T-helper 22 cell (primary cell): Measurements from ENCODE around the gene NRL.
A peak's percentile ranks its signal among the peaks of the same experiment; 100 is the strongest.

ENCODE experiments used
- DNase-seq: peaks from one replicate; pipeline ENCODE4 v3.0.0-alpha.2; 2020; ENCODE audit warnings: low read depth

NRL gene

GRCh38 chr14:24080888-24081738 is 33.6 kb downstream of the NRL start:
- DNase-seq = peak; percentile 46

GRCh38 chr14:24080142-24080530 is 34.6 kb downstream of the NRL start:
- DNase-seq = no peak

DNA sequence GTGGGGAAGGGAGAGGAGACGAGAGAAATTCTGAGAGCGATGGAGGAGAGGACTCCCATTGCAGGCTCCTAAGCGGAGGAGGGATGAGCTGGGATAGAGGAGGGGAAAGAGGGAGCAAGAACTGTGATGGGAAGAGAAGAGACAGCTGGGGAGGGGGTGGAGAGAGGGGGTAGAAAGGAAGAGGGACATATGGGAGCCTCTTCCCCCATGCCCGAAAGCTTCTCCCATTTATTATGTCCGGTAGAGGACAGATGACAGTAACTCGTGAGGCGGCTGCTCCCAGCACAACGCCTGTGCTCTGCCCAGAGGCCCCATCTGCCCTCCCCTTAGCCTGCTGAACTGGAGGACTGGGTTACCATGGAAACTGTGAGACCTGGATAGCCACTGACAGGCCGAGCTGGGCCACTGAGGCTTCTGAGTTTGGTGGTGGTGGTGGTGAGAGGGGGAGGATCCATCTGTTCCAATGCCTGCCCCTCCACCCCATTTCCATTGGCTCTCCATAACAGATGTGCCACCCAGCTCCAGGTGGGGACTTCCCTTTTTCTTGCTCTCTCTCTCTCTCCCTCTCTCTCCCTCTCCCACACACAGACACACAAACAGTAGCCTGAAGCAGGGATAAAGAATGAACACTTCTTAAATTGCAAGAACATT is 35.1 kb downstream of the NRL start:
- DNase-seq = no peak

GRCh38 chr14:24078146-24078545 is 36.6 kb downstream of the NRL start:
- no peak for DNase-seq

- no peak for DNase-seq
These were observed 37.7 kb downstream of the NRL start for GRCh38 chr14:24077086-24077485.

DNA sequence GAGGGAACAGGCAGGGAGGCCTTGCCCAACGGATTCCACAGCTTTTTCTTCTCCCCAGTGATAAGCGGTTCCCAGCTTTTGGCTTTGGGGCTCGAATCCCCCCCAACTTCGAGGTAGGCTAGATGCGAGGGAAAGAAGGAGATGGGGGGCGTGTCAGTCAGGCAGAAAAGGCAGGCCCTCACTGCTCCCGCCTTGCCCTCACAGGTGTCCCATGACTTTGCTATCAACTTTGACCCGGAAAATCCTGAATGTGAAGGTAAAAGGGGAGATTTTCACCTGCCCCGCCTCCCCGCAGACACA is 38.5 kb downstream of the NRL start:
- DNase-seq = no peak

- DNase-seq = no peak
These were observed 39.1 kb downstream of the NRL start for GRCh38 chr14:24075485-24076301.

GRCh38 chr14:24074625-24075484 is 39.9 kb downstream of the NRL start:
- DNase-seq = no peak

DNA sequence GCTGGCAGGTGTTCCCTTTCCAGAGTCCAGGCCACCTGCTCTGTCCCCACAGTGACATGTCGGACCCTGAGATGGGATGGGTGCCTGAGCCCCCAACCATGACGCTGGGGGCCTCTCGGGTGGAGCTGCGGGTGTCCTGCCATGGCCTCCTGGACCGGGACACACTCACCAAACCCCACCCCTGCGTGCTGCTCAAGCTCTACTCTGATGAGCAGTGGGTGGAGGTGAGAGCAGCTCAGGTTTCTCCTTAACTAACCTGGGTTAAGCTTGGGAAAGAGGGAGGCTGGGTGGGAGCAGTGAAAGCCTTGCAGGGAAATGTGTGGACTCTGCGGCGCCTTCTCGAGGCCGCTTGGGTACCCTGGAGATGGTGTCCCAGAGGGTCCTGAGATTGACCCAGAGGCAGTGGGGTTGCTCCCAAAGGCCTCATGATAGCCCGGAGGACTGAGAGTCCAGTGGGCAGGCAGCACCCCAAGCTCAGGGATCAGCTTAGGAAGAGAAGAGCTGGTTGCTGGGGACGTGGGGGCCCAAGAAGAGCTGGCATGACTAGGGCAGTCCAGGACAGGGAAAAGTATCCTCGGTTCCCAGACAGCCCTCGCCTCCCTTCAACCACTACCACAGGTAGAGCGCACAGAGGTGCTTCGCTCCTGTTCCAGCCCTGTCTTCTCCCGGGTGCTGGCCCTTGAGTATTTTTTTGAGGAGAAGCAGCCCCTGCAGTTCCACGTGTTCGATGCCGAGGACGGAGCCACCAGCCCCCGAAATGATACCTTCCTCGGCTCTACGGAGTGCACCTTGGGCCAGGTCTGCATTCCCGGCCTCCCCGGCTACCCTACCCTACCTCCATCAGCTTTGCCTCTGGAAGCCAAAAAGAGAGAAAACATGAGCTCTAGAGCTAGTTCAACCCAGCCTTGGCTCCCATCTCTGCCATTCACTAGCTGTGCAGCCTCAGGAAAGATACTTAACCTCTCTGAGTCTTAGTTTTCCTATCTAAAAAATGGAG is 41.6 kb downstream of the NRL start:
- DNase-seq = no peak

GRCh38 chr14:24072436-24072835 is 42.3 kb downstream of the NRL start:
- no peak for DNase-seq

DNA sequence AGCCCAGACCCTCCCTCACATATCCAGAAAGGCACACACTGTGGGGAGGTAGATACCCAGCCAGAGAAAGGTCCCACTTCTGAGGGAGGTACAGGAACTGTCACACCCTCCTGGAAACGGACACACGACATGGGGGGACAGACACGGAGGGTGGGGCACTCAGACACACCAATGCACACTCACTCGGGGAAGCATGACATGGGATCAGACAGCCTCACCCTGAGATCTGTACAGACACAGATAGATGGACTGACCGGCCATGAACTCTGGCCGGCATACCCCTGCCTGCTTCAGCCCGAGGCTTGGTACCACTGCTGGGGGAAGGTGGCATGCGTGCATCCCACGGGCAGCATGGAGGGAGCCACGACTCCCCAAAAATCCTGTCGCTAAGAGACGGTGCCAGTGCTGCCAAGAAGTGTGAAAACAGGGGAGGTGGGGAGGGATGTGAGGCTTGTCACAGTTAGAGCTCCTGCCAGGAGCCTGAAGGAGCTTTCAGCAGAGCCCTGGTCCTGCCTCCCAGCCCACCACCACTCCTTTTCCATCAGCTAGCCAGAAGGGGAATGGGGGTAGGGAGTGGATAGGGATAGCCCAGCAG is 42.8 kb downstream of the NRL start:
- DNase-seq = no peak

DNA sequence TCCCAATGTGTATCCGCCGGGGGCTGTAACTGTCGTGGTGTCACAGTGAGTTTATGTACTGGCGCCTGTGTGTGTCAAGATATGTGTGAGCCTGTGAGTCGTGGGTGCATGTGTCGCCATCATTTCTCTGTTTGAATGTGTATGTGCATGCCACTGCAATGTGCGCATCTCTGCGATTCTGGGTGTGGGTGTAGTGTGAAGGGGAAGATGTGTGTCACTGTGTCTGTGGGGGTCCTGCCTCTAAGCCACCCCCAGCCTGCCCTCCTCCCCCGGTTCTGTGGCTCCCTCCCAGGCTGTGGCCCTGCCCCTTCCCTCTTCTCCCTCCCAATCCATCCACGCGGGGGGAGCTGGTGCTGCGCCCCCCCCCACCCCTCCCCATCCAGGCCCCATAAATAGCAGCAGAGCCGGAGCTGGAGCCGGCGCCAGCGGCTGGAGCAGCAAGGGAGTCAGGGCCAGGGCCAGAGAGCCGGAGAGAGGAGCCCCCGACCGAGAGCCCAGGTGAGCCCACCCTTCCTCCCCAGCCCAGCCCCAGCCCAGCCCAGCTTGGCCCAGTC is 43.5 kb downstream of the NRL start, which contains the start of gene CPNE6:
Gene CPNE6 (plus strand): TSS at position 419 of the 554 bp plus-strand sequence. CDS start 1,375 bp downstream, outside the sequence.
- no peak for DNase-seq

GRCh38 chr14:24070285-24071143 is 44.2 kb downstream of the NRL start:
- DNase-seq = no peak

DNA sequence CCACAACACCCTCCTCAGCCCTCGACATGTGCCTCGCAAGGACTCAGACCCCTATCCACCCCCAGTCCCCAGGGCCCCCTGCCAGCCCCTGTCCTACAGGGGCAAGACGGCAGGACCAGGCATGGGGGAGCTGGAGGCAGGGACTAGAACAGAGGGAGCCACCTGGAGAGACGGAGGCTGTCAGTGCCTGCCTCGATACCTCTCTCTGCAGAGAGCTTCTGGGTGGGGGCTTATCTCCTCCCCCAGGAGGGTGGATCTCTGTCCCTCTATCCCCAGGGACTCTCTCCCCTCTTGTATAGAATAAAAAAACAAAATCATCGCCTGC is 45.4 kb downstream of the NRL start:
- DNase-seq = no peak

- no peak for DNase-seq
These were observed 45.9 kb downstream of the NRL start for GRCh38 chr14:24068711-24069410.

DNA sequence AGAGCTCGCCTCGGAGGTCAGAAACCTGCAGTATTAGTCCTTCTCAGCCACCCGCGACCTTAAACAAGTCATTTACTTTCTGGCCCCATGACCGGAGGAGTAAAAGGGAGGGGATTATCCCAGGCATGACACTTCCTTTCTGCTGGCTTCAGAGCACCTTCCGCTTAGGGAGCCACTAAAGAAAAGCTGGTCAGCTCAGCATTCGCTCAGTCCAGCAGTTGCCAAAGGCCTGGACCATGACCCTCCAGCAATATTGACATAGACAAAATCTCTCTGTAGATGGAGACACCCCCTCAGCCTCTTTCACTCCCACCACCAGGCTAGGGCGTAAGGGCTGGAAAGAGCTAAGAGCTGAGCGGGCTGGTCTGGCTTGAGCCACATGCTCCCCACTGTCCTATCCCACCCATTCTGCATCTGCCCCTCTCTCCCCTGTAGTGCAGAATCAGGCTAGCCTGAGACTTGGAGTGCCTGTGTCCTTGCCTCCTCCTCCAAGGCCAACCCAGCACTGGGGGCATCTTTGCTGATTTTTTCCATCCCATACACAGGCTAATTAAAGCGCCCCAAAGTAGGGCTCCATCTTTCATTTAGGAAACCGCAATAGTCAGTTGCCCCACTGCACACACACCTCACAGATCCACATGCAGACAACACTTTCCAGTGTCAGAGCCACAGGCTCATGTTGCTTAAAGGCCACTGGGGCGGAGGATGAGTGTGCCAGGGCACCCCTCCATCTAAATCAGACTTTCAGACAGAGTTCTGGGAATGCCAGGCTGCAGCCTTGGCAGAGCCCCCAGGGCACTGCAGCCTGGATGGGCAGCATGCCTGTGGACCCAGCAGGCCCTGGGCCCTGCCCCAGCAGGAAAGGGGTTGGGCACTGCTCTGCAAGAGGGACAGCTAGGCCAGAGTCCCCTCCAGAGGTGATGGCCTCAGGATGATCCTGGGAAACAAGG is 47.3 kb downstream of the NRL start:
- DNase-seq = no peak

- no peak for DNase-seq
These were observed 48.1 kb downstream of the NRL start for GRCh38 chr14:24066496-24067132.
